RWPE2 (cell line): ENCODE measurements around the gene PHRF1.

Experiments
- ATAC-seq: fragments of 200-7000 bp; cut with Tn5 transposase; 3 replicates; pipeline ENCODE4 v1.9.1; 2021; ENCODE audit warnings: low read depth
- DNase-seq: peaks from one replicate; pipeline ENCODE4 v3.0.0-alpha.2; 2020; ENCODE audit warnings: low spot score
- H3K27ac ChIP-seq: fragments of 450-650 bp; 2 replicates; pipeline ENCODE4 v1.5.1; 2017; ENCODE audit warnings: mild to moderate bottlenecking; ENCODE audit not compliant: poor library complexity, severe bottlenecking
- H3K27me3 ChIP-seq: fragments of 250-450 bp; sonication (Bioruptor Pico); 2 replicates; pipeline ENCODE4 v1.5.1; 2021; ENCODE audit warnings: mild to moderate bottlenecking, moderate library complexity; ENCODE audit not compliant: insufficient read depth, poor library complexity, severe bottlenecking
- H3K36me3 ChIP-seq: fragments of 250-450 bp; sonication (Bioruptor Pico); 2 replicates; pipeline ENCODE4 v1.5.1; 2020; ENCODE audit warnings: low read depth, mild to moderate bottlenecking, moderate library complexity
- H3K4me1 ChIP-seq: fragments of 250-450 bp; sonication (Bioruptor Pico); 2 replicates; pipeline ENCODE4 v1.5.1; 2021; ENCODE audit warnings: mild to moderate bottlenecking, moderate library complexity; ENCODE audit not compliant: insufficient read depth, poor library complexity, severe bottlenecking
- H3K4me3 ChIP-seq: fragments of 250-450 bp; sonication (Bioruptor Pico); 2 replicates; pipeline ENCODE4 v1.5.1; 2021; ENCODE audit warnings: mild to moderate bottlenecking, moderate library complexity; ENCODE audit not compliant: severe bottlenecking
- H3K9me3 ChIP-seq: fragments of 250-450 bp; sonication (Bioruptor Pico); 2 replicates; pipeline ENCODE4 v1.5.1; 2021; ENCODE audit warnings: mild to moderate bottlenecking, moderate library complexity; ENCODE audit not compliant: severe bottlenecking
- CTCF ChIP-seq: fragments of 450-650 bp; IDR thresholded peaks from one replicate; pipeline ENCODE4 v1.5.1; 2017; ENCODE audit warnings: mild to moderate bottlenecking, moderate library complexity; ENCODE audit not compliant: poor library complexity, severe bottlenecking

PHRF1 gene

GRCh38 chr11:551131-551530, 25.1 kb upstream of the PHRF1 start:
- DNase-seq, result no peak
- no peak for ATAC-seq
- no peak for TF ChIP-seq CTCF
- Histone ChIP-seq H3K4me1 (no peaks in the 10 kb centered on the region), H3K36me3 (no peaks in the 10 kb centered on the region), H3K9me3 (no peaks in the 10 kb centered on the region), H3K27ac (no peak overlapping the region), H3K27me3 (peaks cover 7% of the 10 kb centered on the region), H3K4me3 (no peak overlapping the region)

- no peak for ATAC-seq
- no peak for TF ChIP-seq CTCF
These were observed 24.7 kb upstream of the PHRF1 start for GRCh38 chr11:551596-551995.

GRCh38 chr11:553083-553987, 22.9 kb upstream of the PHRF1 start:
- DNase-seq, result no peak
- ATAC-seq, result no peak
- no peaks in the 10 kb centered on the region for H3K4me1 ChIP-seq
- no peaks in the 10 kb centered on the region for H3K9me3 ChIP-seq
- no peak for TF ChIP-seq CTCF
- H3K27me3 ChIP-seq, result peaks cover 7% of the 10 kb centered on the region
- H3K27ac ChIP-seq, result no peak overlapping the region
- H3K4me3 ChIP-seq, result no peak overlapping the region
- no peaks in the 10 kb centered on the region for H3K36me3 ChIP-seq

More at GRCh38 chr11:551596-551995, 24.7 kb upstream of the PHRF1 start:
- DNase-seq, result no peak
- no peak overlapping the region for H3K27ac ChIP-seq
- H3K4me1 ChIP-seq, result no peaks in the 10 kb centered on the region
- no peak overlapping the region for H3K4me3 ChIP-seq
- no peaks in the 10 kb centered on the region for H3K9me3 ChIP-seq
- H3K36me3 ChIP-seq, result no peaks in the 10 kb centered on the region
- H3K27me3 ChIP-seq, result peaks cover 7% of the 10 kb centered on the region

- H3K27me3 ChIP-seq, result peaks cover 7% of the 10 kb centered on the region
- no peaks in the 10 kb centered on the region for H3K9me3 ChIP-seq
- no peak for TF ChIP-seq CTCF
- ATAC-seq (no peak), DNase-seq (no peak)
- no peak overlapping the region for H3K27ac ChIP-seq
- H3K4me3 ChIP-seq, result no peak overlapping the region
- H3K4me1 ChIP-seq, result no peaks in the 10 kb centered on the region
- no peaks in the 10 kb centered on the region for H3K36me3 ChIP-seq
These were observed 22.3 kb upstream of the PHRF1 start for GRCh38 chr11:553988-554340.
